DLD1 (cell line): ENCODE measurements around the gene VARS2.

ENCODE experiments used
- in situ Hi-C: cut with HindIII; loops from 2 replicates; pipeline ENCODE4 v1.10.0; 2017; ENCODE audit warnings: low sequenced_read_pairs

Gene VARS2

GRCh38 chr6:30883685-30884520, 30.1 kb upstream of the VARS2 start, which contains the start of gene DDR1:
Gene DDR1, plus strand, starts transcription at chr6:30884519. Its CDS starts 4,211 bp downstream, at chr6:30888730.
- in situ Hi-C loops = loop anchor here (25.0 kb wide), 1 partner anchor 147 kb away; the partner anchor contains the start of genes FLOT1 and IER3

DNA sequence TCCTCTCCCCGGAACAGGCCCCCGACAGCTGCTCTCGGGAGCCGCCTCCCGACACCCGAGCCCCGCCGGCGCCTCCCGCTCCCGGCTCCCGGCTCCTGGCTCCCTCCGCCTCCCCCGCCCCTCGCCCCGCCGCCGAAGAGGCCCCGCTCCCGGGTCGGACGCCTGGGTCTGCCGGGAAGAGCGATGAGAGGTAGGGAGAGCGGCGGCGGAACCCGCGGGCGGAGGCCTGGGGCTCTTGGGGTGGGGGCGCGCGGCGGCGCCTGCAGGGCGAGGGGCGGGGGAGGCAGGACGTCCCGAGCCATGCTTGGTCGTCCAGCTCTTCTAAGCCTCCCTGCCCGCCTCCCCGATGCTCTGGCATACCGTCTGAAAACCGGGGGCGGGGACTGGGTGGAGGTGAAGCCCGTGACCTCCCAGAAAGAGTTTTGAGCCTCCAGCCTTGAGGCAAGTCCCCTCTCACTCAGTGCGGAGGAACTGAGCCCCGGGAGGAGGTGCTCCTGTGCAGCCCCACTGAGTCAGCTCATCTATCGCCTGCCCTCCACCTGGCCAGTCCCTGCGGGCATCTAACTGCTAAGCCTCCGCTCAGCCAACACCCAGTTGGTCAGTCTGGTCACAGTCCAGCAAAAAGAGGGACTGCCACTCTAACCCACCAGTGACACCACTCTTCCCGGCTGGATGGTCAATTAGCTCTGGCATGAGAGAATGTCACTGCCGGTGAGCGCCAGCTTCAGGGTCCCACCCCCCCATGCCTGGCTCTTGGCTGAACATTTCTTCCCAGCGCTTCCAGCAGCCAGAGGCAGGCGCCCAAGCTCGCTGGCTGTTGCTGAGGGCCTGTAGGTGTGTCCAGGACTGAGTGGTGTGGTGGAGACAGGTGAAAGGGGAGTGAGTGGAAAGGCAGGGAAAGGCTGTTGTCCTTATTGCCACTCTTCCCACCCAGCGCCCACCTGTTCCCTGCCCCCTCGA, 29.2 kb upstream of the VARS2 start:
- in situ Hi-C loops = loop anchor here (25.0 kb wide), 1 partner anchor 148 kb away; the partner anchor contains the start of genes FLOT1 and IER3

DNA sequence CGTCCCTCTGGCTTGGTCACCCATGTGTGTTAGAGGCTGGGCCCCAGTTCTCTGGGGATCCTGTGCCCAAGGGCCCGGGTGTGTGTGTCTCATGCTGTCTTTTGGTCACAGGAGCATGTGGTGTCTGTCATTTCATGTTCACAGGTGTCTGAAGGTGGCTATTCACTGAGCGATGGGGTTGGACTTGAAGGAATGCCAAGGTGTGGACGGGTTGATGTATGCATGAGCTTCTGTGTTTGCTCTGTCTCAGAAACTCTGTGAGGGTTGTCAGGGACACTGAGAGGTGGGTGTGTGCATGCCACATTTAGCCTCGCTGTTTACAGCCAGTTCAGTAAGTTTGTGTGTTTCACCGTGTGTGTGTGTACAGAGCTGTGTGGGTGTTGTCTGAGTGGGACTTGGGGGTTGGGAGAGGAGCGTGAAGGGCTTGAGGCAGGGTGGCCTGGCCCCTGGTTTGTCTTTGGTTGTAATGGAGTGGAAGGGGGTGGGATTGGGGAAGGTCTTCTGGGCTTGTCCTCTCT, 28.5 kb upstream of the VARS2 start:
- in situ Hi-C loops = loop anchor here (25.0 kb wide), 1 partner anchor 148 kb away; the partner anchor contains the start of genes FLOT1 and IER3

- in situ Hi-C loops = loop anchor here (25.0 kb wide), 1 partner anchor 149 kb away; the partner anchor contains the start of genes FLOT1 and IER3
Observed at GRCh38 chr6:30885999-30886896, 27.8 kb upstream of the VARS2 start.

DNA sequence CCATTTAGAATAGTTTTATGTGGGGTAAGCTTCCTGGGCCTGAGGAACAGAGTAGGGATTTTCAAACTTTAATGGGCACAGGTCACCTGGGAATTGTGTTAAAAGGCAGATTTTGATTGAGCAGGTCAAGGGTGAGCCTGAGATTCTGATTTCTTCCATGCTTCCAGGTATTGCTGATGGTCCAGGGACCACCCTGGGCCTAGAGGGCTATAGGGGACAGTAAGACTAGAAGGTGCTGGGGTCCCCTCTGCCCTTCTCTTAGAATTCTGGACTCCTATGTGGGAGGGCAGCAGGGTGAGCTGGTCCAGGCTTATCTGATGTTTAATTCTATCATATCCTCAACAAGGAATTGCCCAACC, 27.2 kb upstream of the VARS2 start:
- in situ Hi-C loops = loop anchor here (25.0 kb wide), 1 partner anchor 150 kb away; the partner anchor contains the start of genes FLOT1 and IER3

GRCh38 chr6:30887901-30888815, 25.9 kb upstream of the VARS2 start:
- in situ Hi-C loops = loop anchor here (25.0 kb wide), 1 partner anchor 151 kb away; the partner anchor contains the start of genes FLOT1 and IER3

DNA sequence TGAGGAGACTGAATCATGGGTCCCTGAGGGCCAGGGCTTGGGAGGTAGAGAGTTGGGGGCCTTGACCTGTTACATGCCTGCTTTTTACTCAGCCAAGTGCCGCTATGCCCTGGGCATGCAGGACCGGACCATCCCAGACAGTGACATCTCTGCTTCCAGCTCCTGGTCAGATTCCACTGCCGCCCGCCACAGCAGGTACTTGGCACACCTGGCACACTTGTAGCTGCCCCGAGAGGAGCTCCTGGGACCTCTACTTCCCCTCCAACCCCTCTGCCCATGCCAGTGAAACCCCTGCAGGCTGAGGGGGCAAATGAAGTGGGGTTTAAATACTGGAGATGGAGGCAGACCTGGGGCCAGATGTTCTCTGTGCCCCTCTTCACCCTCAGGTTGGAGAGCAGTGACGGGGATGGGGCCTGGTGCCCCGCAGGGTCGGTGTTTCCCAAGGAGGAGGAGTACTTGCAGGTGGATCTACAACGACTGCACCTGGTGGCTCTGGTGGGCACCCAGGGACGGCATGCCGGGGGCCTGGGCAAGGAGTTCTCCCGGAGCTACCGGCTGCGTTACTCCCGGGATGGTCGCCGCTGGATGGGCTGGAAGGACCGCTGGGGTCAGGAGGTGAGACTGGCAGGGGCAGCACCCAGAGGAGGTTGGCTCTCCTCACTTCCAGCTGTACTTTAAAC, 25.1 kb upstream of the VARS2 start:
- in situ Hi-C loops = loop anchor here (25.0 kb wide), 1 partner anchor 152 kb away; the partner anchor contains the start of genes FLOT1 and IER3

DNA sequence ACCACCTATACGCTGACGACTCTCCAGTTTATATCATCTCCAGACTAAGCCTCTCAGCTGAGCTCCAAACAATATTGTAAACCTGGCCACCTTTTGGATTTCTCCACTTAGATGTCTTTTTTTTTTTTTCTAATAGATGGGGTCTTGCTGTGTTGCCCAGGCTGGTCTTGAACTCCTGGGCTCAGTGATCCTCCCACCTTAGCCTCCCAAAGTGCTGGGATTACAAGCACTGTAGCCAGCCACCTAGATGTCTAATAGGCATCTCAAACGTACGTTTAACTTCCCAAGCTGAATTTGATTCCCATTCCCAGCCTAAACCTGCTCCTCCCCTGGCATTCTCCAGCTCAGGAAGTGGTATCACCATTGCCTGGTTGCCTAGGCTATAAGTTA, 24.5 kb upstream of the VARS2 start:
- in situ Hi-C loops = loop anchor here (25.0 kb wide), 1 partner anchor 152 kb away; the partner anchor contains the start of genes FLOT1 and IER3

- in situ Hi-C loops = loop anchor here (25.0 kb wide), 1 partner anchor 153 kb away; the partner anchor contains the start of genes FLOT1 and IER3
Observed at GRCh38 chr6:30889921-30890645, 24.0 kb upstream of the VARS2 start.

DNA sequence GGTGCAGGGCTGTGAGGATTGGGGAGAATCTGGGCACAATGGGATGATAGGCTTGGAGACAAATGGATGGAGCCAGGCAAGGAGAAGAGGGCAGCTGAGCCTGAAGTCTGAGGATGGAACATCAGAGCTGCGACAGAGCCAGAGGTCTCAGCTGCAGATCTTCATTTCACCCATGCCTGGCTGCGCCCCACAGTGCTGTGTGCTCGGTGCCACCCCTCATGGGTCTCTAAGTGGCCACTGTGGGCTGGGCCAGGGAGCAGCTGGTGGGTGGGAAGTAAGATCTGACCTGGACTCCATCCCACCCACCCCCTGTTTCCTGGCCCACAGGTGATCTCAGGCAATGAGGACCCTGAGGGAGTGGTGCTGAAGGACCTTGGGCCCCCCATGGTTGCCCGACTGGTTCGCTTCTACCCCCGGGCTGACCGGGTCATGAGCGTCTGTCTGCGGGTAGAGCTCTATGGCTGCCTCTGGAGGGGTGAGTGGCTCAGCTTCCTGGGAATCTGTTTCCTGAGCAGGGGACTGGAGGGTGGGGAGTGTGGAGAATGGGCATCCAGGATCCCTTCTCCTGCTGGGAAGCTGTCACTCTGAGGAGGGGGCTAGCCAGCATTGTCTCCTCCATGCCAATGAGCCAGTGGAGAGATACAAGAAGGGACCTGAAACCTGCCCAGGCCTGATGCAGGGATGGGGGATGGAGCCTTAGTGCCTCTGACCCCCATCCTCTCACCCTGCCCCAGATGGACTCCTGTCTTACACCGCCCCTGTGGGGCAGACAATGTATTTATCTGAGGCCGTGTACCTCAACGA, 23.2 kb upstream of the VARS2 start:
- in situ Hi-C loops = loop anchor here (25.0 kb wide), 1 partner anchor 154 kb away; the partner anchor contains the start of genes FLOT1 and IER3

DNA sequence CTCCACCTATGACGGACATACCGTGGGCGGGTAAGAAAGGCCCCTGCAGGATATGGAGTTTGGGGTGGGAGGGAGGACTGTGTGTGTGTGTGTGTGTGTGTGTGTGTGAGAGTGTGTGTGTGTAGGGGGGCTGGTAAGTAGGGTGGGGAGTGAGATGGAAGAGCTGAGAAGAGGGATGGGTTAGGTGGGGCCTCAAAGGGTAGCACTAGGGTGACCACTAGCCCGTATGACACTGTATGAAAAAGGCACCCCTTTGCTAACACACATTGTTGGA, 22.7 kb upstream of the VARS2 start:
- in situ Hi-C loops = loop anchor here (25.0 kb wide), 1 partner anchor 154 kb away; the partner anchor contains the start of genes FLOT1 and IER3

- in situ Hi-C loops = loop anchor here (25.0 kb wide), 1 partner anchor 155 kb away; the partner anchor contains the start of genes FLOT1 and IER3
Observed at GRCh38 chr6:30891816-30892538, 22.1 kb upstream of the VARS2 start.

- in situ Hi-C loops = loop anchor here (25.0 kb wide), 1 partner anchor 156 kb away; the partner anchor contains the start of genes FLOT1 and IER3
Observed at GRCh38 chr6:30893001-30893591, 20.9 kb upstream of the VARS2 start.

GRCh38 chr6:30893666-30894065, 20.4 kb upstream of the VARS2 start:
- in situ Hi-C loops = loop anchor here (25.0 kb wide), 1 partner anchor 156 kb away; the partner anchor contains the start of genes FLOT1 and IER3

DNA sequence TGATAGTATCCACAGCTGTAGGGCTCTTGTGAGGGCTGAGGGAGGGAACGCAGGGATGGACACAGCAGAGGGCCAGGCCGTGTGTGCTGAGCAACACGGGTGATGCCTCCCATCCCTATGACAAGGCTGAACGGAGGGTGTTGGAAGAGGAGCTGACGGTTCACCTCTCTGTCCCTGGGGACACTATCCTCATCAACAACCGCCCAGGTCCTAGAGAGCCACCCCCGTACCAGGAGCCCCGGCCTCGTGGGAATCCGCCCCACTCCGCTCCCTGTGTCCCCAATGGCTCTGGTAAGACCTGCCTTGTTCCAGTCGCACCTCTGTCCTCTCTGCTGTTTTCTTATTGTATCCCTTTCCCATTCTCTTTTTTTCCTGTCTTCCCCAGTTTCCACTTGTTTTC, 19.7 kb upstream of the VARS2 start:
- in situ Hi-C loops = loop anchor here (25.0 kb wide), 1 partner anchor 157 kb away; the partner anchor contains the start of genes FLOT1 and IER3
